H54 (cell line): ENCODE results near the gene DNAJB11.
A peak's percentile ranks its signal among the peaks of the same experiment; 100 is the strongest.
"Not testable (repeated sequence)": the region's sequence is repeated elsewhere in the genome, so short reads cannot be mapped to it uniquely, and the experiment has no call there.

ENCODE experiments used
- DNase-seq: peaks from one replicate; pipeline ENCODE4 v3.0.0; 2011; ENCODE audit warnings: low spot score, mixed read lengths; ENCODE audit not compliant: insufficient read length
- FAIRE-seq: peaks from 3 replicates; lab custom pipeline; 2011; peaks lifted over from hg19 to GRCh38; lab: Jason Lieb, UNC
- POLR2A ChIP-seq: IDR thresholded peaks from 2 replicates; pipeline ENCODE4 v1.6.1; 2011; ENCODE audit warnings: low read depth, mild to moderate bottlenecking, low read length

DNAJB11 gene

DNA sequence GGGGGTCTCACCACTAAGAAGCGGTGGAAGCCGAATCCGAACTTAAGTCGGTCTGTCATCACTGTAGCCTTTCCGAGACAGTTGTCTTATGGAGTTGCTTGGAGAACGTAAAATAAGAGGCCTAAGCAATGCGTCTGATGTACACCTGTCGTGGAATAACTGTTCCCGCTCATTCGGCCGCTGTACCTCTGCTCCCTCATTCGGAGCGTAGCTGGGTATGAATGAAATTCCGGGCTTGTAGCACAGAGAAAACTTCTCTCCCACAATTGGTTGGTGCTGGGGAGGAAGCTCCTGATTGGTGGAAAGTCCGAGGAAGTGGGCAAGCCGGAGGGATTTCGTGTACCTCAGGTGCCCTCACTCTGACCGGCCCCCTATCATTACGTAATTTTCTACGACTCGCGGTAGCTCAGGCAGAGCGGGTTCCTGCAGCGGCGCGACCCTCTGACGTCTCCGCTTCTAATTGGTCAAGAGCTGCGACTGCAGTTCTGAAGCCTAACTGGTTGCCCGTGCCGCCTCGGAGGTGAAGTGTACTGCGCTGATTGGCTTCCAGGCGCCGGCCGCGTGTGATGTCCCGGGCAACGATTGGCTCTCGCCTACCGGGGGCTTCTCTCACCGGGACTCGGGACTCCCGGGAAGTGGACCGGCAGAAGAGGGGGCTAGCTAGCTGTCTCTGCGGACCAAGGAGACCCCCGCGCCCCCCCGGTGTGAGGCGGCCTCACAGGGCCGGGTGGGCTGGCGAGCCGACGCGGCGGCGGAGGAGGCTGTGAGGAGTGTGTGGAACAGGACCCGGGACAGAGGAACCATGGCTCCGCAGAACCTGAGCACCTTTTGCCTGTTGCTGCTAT, at the start of gene DNAJB11:
Gene DNAJB11 (plus strand): TSS at position 625 of the 845 bp plus-strand sequence. CDS start 178 bp downstream, at position 803.
- FAIRE-seq (peak; percentile 100), DNase-seq (peak; percentile 99)
- peak; percentile 58; the same call in 1 of the 2 replicates for TF ChIP-seq POLR2A

DNA sequence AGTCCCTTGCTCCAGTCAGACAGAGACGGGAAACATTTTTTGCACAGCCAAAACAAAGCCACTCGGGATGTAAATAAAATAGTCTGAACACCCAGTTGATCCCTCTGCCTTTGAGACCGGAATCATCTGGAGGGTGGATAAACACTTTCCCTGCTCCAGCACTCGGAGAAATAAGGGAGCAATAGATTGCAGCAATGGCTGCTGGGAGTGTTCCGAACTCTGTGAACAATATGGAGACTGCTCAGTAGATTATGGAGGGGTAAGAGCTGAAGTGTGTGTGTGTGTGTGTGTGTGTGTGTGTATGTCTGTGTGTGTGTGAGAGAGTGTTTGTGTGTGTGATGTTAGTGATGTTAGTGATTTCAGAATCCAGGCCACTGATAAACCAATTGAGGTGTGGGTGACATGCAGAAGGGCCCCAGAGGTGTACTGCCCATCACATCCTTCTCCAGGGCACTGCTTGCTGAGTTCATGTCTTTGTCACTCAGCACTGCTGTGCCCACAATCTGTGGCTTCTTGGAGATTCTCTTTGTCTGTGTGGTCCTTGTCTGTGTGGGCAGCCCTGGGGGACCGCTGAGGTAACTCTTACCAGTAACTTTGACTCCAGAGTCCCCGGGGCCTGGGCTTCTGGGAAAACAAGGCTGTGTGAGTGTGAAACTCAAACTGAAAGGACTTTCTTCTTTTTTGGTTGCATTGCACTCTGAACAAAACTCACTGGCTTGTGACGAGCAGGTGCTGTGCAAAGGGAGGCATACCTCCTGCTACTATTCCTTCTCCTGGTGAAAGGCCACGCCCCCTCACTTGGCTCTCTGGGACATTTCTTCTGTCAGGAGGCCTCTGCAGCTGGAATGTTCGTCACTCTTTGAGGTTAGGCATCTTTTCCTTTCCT, 49.3 kb upstream of the DNAJB11 start:
- DNase-seq, result no peak
- no peak for TF ChIP-seq POLR2A
- no peak for FAIRE-seq

DNA sequence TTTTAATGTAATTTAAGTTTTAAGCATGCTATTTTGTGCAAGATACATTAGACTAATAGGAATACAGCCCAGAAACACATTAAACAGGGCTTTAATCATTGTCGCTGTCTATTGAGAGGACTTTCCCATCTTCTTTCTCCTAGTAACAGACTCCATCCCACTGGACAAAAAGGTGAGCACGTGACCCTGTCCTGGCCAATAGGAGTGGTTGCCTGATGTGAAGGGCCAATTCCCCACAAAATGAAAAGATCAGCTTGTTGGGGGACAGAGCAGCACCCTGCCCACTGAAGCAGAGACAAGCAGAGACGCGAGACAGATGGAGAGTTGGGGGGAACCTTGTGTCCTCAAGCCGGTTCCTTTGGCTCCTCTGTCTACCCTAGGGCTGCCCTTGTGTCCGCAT, 47.5 kb upstream of the DNAJB11 start:
- FAIRE-seq (no peak), DNase-seq (no peak)
- no peak for TF ChIP-seq POLR2A

DNA sequence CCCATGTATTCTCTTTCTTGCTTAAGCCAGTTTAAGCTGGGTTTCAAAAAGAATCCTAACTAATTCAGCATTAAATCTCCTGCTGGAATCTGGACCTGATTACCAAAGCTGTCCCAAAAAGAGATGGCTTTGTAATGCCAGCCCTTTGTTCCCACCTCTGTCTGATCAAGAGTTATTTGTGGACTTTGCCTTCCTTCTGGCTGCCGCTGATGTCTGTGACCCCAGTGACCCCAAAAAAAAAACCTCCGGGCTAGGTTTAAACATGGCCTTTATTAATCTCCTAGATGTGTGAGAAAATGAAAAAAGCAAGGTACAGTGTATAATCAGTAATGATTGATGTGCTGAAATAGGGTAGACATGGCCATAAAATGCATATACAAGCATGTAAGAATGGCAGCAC, 47.1 kb upstream of the DNAJB11 start:
- DNase-seq (no peak), FAIRE-seq (no peak)
- no peak for TF ChIP-seq POLR2A

DNA sequence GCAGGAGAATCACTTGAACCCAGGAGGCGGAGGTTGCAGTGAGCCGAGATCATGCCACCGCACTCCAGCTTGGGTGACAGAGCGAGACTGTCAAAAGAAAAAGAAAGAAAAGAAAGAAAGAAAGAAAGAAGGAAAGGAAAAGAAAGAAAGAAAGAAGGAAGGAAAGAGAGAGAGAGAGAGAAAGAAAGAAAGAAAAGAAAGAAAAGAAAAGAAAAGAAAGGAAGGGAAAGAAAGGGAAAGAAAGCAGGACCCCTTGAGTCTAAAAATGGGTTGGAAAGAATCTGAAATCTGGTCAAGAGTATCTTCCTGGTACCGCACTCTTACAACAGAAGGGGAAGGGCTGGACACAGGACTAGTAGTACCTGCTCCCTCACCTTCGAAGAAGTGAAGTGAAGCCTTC, 45.9 kb upstream of the DNAJB11 start:
- DNase-seq (no peak), FAIRE-seq (no peak)
- TF ChIP-seq POLR2A, result no peak

DNA sequence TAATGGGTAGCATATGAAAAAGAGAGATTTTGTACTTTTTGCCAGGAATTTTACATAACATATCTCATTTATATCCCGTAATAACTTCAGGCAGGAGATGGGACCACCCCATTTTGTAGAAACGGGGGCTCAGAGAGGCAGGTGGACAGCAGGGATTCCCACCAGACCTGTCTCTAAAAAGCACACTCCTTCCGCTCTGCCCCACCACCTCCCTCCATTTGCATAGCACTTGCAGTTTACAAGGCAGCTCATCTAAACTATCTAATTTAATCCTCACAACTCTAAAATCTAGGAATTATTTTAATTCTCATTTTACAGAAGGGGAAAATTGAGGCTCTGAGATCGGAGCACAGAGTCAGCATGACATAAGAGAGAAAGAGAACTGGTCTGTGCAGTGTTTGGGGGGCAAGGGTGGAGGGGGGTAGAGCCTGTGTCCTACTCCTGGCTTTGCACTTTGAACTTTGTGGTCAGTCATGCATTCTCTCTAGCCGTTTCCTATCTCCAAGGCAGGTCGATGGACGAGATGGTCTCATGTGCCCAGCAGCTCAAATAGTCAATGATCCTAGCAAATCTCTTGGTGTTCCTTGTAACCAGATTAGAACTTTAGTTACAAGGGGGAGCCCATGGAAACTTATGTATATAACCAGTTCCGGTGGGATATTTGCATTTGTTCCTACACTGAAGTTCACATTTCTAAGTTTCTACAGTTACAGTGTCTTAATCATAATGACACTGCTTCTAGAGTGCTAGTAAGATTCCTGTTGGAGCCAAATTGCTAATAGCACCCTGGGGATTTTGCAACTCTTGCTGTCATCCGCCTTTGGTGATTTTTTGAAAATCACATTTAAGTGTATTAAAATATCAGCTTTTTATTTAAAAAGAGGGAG, 44.9 kb upstream of the DNAJB11 start:
- TF ChIP-seq POLR2A, result no peak
- no peak for FAIRE-seq
- DNase-seq, result no peak

DNA sequence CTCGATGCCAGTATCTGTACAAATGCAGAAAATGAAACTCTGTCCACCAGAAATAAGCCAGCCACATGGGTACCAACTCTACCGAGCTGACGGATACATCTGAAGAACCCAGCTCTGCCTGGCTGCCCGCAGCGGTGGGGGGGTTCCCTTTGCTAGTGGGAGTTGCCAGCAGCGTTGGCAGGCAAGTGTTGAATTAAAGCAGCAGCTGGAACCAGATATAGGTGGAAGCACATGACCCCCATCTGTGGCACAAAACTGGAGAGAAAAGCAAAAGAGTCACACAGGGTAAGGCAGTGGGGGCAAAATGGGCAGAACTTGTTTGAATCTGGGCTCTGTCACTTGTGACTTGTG, 44.3 kb upstream of the DNAJB11 start:
- TF ChIP-seq POLR2A, result no peak
- DNase-seq (no peak), FAIRE-seq (no peak)

DNA sequence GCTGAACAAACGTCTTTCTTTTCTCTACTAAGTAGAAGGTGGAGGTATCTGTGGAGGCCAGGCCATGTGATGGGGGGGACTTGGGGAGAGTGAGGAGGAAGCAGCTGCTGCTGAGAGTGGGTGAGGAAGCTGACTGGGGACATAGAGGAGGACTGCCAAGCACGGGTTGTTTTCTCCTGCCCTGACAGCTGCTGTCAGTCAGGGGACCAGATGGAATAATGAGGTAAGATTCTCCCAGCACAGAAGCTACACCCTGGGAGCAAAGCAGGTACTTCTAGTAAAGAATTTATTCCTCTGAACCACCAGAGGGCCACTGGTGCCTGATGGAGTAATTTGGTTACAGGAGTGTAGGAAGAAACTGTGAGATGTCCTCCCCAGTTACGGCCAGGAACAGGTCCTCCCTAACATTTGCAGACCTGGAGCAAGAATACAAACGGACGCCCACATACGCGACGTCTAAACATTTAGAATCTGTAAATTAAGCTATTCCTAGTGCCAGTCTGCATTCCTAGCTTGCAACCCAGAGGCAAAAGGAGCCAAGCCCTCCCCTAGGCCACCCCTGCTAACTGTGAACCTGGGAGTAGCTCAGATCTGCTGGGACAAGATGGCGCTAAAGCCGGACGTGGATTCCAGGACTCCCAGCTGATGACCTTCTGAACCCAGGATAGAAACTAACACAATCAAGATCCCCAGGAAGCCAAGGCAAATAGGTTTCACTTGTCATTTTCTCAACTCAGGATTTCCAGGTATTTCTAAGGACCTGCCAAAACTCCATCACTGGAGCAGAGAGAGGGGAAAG, 41.1 kb upstream of the DNAJB11 start:
- no peak for FAIRE-seq
- no peak for DNase-seq
- no peak for TF ChIP-seq POLR2A

DNA sequence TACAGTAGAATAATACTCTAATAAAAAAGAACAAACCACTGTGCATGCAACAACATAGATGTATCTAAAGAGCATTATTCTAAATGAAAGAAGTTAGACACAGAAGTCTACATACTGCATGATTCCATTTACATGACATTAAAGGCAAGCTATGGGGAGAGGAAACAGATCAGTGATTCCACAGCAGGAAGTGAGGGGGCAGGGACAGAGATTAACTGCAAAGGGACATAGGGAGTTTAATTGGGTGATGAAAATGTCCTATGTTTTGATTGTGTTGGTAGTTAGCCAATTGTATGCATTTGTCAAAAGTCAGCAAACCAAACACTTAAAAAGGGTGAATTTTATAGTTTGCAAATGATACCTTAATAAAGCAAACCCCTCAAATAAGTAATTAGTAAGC, 40.1 kb upstream of the DNAJB11 start:
- no peak for DNase-seq
- no peak for FAIRE-seq
- no peak for TF ChIP-seq POLR2A

DNA sequence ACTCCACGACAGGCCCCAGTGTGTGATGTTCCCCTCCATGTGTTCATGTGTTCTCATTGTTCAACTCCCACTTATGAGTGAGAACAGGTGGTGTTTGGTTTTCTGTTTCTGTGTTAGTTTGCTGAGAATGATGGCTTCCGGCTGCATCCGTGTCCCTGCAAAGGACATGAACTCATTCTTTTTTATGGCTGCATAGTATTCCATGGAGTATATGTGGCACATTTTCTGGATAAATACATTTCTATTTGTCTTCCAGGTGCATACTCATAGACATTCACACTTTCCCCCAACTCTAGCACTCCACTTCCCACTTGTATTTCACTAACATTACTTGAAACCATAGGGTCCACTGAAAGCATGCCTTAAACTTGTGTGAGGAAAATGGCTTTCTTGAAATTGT, 38.8 kb upstream of the DNAJB11 start:
- not testable (repeated sequence) for FAIRE-seq, DNase-seq

DNA sequence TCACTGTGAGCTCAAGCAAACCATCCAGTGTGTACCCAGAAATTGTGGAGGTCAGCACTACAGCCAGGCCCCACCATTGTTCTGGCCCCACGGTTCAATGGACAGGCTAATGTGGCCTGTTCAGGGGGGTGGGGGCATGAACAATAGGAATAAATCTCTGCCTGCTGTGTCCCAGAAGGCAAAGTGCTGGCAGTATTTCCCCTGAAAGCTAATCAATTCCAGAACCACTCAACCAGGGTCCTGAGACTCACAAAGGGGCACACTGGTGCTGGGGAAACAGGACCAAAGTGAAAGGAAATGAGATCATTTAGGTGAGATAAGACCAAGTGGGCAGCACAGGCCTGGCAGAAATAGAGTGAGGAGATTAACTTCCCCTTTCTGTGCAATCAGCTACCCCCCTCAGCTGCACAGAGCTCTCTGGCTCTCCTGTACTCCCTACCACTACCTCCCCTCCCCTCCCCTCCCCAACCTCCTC, 37.9 kb upstream of the DNAJB11 start:
- no peak for TF ChIP-seq POLR2A
- DNase-seq (no peak), FAIRE-seq (no peak)

DNA sequence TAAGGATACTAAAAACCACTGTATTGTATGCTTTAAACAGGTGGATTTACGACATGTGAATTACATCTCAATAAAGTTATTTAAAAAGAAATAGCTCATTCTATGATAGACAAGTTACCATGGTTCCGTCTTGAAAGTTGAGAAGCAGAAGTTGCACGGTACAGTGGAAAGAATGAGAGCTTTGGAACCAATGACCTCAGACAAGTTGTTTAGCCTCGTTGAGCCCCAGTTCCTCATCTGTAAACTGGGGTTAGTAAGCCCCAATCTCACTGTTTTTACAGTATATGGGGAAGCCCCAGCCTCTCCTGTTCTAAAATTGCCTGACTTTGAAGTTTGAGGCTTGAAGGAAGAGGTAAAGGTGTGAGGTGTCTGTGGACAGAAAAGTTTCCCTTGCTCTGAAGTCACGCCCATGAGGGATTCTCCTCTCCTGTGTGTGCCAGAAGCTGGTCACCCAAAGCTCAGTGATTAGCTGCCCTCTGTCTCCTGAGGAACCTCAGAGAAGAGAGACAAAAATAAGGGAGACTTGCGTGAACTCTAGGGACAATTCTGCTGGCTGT, 36.3 kb upstream of the DNAJB11 start:
- no peak for TF ChIP-seq POLR2A
- DNase-seq (no peak), FAIRE-seq (no peak)
